Tibial nerve (tissue), 4 donors: Measurements from ENCODE around the gene KCNH8. TPM values are rescaled to one million over a fixed set of nuclear protein-coding genes. Genes with fewer than 3 reads are reported as not detected.

Experiments used
- DNase-seq, 2 donors: peaks; one replicate each; pipeline ENCODE4 v3.0.0-alpha.2; 2019; ENCODE audit warnings: low spot score in 2 of 2
- H3K27ac ChIP-seq, 4 donors: fragments of 200-600 bp; sonication (generic) in 3 of 4; one replicate each; pipeline ENCODE4 v1.5.1; 2017 to 2019; ENCODE audit warnings: mild to moderate bottlenecking in 1 of 4
- H3K27me3 ChIP-seq, 2 donors: fragments of 200-600 bp; sonication (generic) in 1 of 2; one replicate each; pipeline versions ENCODE4 v1.5.1 to v1.6.0; 2017 to 2019
- H3K36me3 ChIP-seq, 3 donors: fragments of 200-600 bp; sonication (generic); one replicate each; pipeline ENCODE4 v1.5.1; 2018 to 2019
- H3K4me1 ChIP-seq, 4 donors: fragments of 200-600 bp; sonication (generic) in 3 of 4; one replicate each; pipeline ENCODE4 v1.5.1; 2017 to 2019
- H3K4me3 ChIP-seq, 4 donors: fragments of 200-600 bp; sonication (generic) in 3 of 4; one replicate each; pipeline ENCODE4 v1.5.1; 2017 to 2019; ENCODE audit warnings: mild to moderate bottlenecking in 1 of 4, moderate library complexity in 1 of 4
- H3K9me3 ChIP-seq, 4 donors: fragments of 200-600 bp; sonication (generic) in 3 of 4; one replicate each; pipeline ENCODE4 v1.5.1; 2017 to 2019
- CTCF ChIP-seq, 5 experiments: fragments of 200-600 bp in 3 of 5; fragments of 450-650 bp in 2 of 5; sonication (generic) in 3 of 5; IDR thresholded peaks; one replicate each; pipeline ENCODE4 v1.5.1; 2016 to 2019; ENCODE audit warnings: antibody characterized with exemption in 5 of 5, mild to moderate bottlenecking in 3 of 5, moderate library complexity in 2 of 5
- EP300 ChIP-seq, 2 donors: sonication (generic); formaldehyde crosslinking; IDR thresholded peaks; one replicate each; pipeline ENCODE4 v1.6.1; 2017; ENCODE audit warnings: antibody characterized with exemption in 2 of 2, mild to moderate bottlenecking in 1 of 2
- POLR2A ChIP-seq, 2 donors: fragments of 450-650 bp; IDR thresholded peaks; one replicate each; pipeline ENCODE4 v1.6.1; 2017; ENCODE audit warnings: antibody characterized with exemption in 2 of 2, mild to moderate bottlenecking in 2 of 2, moderate library complexity in 2 of 2
- WGBS, 2 donors: methylation state at CpG; one replicate each; pipeline ENCODE4 v1.1.5; 2018; 5-methylcytosine and 5-hydroxymethylcytosine counted together
- total RNA-seq, 4 donors: library from RNA; depleted of rRNA; stranded (reverse); fragments of >200 nt; gene quantifications; one replicate each; pipeline ENCODE4 v1.1.0, GENCODE V29; 2016

The KCNH8 gene
- total RNA-seq, 4 donors from 2014 or later = 0.22 to 0.98 (median 0.51) TPM

- Histone ChIP-seq H3K27me3 (no peaks in the 10 kb centered on the region), H3K36me3 (no peaks in the 10 kb centered on the region), H3K4me1 (peaks cover 0 to 13% (median 0%) of the 10 kb centered on the region in 4 donors), H3K4me3 (no peak overlapping the region), H3K27ac (no peak overlapping the region), H3K9me3 (no peaks in the 10 kb centered on the region)
- WGBS, 2 donors = 46 to 53% methylated on average over 2 of the region's 2 CpGs
- no peak for DNase-seq
- TF ChIP-seq POLR2A (IDR thresholded peaks at IDR 0.05) (no peak), CTCF (IDR thresholded peaks at IDR 0.05) (no peak), EP300 (IDR thresholded peaks at IDR 0.05) (no peak)
Measured at GRCh38 chr3:19199131-19199530, 50.8 kb downstream of the KCNH8 start.

- WGBS, 2 donors = 34 to 37% methylated on average over 2 of the region's 2 CpGs
- Histone ChIP-seq H3K27ac (peak overlapping the region in 3 of 4 donors; percentile 47 to 82 (median 73)), H3K4me1 (peaks cover 0 to 13% (median 0%) of the 10 kb centered on the region in 4 donors), H3K4me3 (no peak overlapping the region), H3K27me3 (no peaks in the 10 kb centered on the region), H3K36me3 (no peaks in the 10 kb centered on the region), H3K9me3 (no peaks in the 10 kb centered on the region)
- DNase-seq = no peak
- TF ChIP-seq EP300 (IDR thresholded peaks at IDR 0.05) = peak in 1 of 2 donors; percentile 40
- no peak for TF ChIP-seq CTCF (IDR thresholded peaks at IDR 0.05)
Measured at GRCh38 chr3:19202303-19202702, 54.0 kb downstream of the KCNH8 start.

GRCh38 chr3:19202754-19203153, 54.4 kb downstream of the KCNH8 start:
- WGBS, 2 donors = 62 to 64% methylated on average over 3 of the region's 3 CpGs
- TF ChIP-seq EP300 (IDR thresholded peaks at IDR 0.05) = no peak
- TF ChIP-seq CTCF (IDR thresholded peaks at IDR 0.05) = no peak
- no peak for TF ChIP-seq POLR2A (IDR thresholded peaks at IDR 0.05)
- Histone ChIP-seq H3K9me3 (no peaks in the 10 kb centered on the region), H3K27me3 (no peaks in the 10 kb centered on the region), H3K36me3 (no peaks in the 10 kb centered on the region), H3K27ac (peak overlapping the region in 1 of 4 donors; percentile 1), H3K4me3 (no peak overlapping the region), H3K4me1 (peaks cover 0 to 13% (median 0%) of the 10 kb centered on the region in 4 donors)
- no peak for DNase-seq

GRCh38 chr3:19206540-19206939, 58.2 kb downstream of the KCNH8 start:
- 85 to 97% methylated on average over 2 of the region's 2 CpGs for WGBS, 2 donors
- Histone ChIP-seq H3K36me3 (no peaks in the 10 kb centered on the region), H3K4me3 (no peak overlapping the region), H3K27ac (no peak overlapping the region), H3K27me3 (no peaks in the 10 kb centered on the region), H3K4me1 (peaks cover 0 to under 1% (median 0%) of the 10 kb centered on the region in 4 donors), H3K9me3 (no peaks in the 10 kb centered on the region)
- DNase-seq = no peak
- no peak for TF ChIP-seq POLR2A (IDR thresholded peaks at IDR 0.05)
- no peak for TF ChIP-seq EP300 (IDR thresholded peaks at IDR 0.05)
- no peak for TF ChIP-seq CTCF (IDR thresholded peaks at IDR 0.05)

DNA sequence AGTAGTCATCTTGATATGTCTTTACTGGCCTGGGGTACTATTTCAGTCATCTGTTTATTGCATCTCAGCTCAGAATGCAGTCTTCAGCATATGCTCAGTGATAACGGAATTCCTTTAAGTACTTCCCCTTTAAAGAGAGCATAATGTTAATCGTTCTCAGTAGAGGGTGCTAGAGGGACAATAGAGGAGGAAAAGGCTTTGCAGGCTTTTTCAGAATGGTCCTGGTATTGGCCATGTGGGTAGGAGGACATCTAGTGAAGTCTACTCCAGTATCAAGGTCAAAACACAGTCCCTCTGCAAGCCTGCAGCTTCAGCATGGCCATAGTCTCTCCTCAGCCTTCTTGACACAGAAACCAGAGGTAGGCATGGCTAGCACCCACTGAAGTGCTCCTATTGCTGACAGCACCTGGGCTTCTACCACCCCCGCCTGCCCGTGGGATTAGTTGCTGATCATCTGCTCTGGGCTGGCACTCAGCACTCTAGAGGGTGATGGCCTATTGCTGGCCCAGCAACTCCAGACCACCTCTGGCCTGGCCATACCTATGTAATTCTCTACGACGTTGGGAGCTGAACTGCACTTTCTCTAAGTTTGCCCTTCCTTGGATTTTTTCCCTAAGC, 65.4 kb downstream of the KCNH8 start:
- H3K4me3 ChIP-seq = no peak overlapping the region
- no peaks in the 10 kb centered on the region for H3K36me3 ChIP-seq
- H3K4me1 ChIP-seq = peaks cover 0 to 26% (median 0%) of the 10 kb centered on the region in 4 donors
- 75 to 77% methylated on average over 6 of the region's 6 CpGs for WGBS, 2 donors
- no peak for DNase-seq
- H3K27me3 ChIP-seq = no peaks in the 10 kb centered on the region
- TF ChIP-seq CTCF (IDR thresholded peaks at IDR 0.05) (no peak), EP300 (IDR thresholded peaks at IDR 0.05) (no peak), POLR2A (IDR thresholded peaks at IDR 0.05) (no peak)
- no peak overlapping the region for H3K27ac ChIP-seq
- H3K9me3 ChIP-seq = no peaks in the 10 kb centered on the region
